Lower lobe of right lung (tissue), 2 donors: ENCODE measurements around the gene LIX1L. TPM values are rescaled to one million over a fixed set of nuclear protein-coding genes. Genes with fewer than 3 reads are reported as not detected.

ENCODE experiments used
- ATAC-seq, 2 donors: fragments of 200-7000 bp; cut with Tn5 transposase; one replicate each; pipeline ENCODE4 v1.9.1; 2020 to 2022; ENCODE audit warnings: mild to moderate bottlenecking in 2 of 2, moderate library complexity in 2 of 2
- DNase-seq: peaks from one replicate; pipeline ENCODE4 v3.0.0-alpha.2; 2020
- H3K27ac ChIP-seq: fragments of 200-600 bp; one replicate; pipeline ENCODE4 v1.8.0; 2022
- H3K27me3 ChIP-seq: fragments of 200-600 bp; one replicate; pipeline ENCODE4 v1.8.0; 2022; ENCODE audit warnings: low read depth
- H3K36me3 ChIP-seq: fragments of 200-600 bp; one replicate; pipeline ENCODE4 v1.8.0; 2022; ENCODE audit warnings: mild to moderate bottlenecking
- H3K4me1 ChIP-seq: fragments of 200-600 bp; one replicate; pipeline ENCODE4 v1.8.0; 2022
- H3K4me3 ChIP-seq: fragments of 200-600 bp; one replicate; pipeline ENCODE4 v1.8.0; 2022; ENCODE audit warnings: mild to moderate bottlenecking
- H3K9me3 ChIP-seq: fragments of 200-600 bp; one replicate; pipeline ENCODE4 v1.8.0; 2022
- intact Hi-C: fragments of 100-400 bp; cut with DNase I; formaldehyde crosslinking; loops from one replicate; pipeline ENCODE4 v1.11.0; 2022
- total RNA-seq: library from RNA; stranded (reverse); fragmentation: NEBNext Ultra II Directional; extraction: Animal tissue kit (Norgen Biotek cat#: 25700); gene quantifications from one replicate; pipeline ENCODE4 v1.2.1, GENCODE V29; 2021
- TF ChIP-seq, protein P1 (sequence below): fragments of 200-600 bp; IDR thresholded peaks from one replicate; pipeline ENCODE4 v1.8.0; 2022; ENCODE audit warnings: antibody characterized with exemption, mild to moderate bottlenecking
- donor health status: DM: no; HTN: yes; CAD: no; lungs with severe emphysema.

LIX1L gene
- total RNA-seq, 1 donor from 2014 or later, result 30.9 TPM

DNA sequence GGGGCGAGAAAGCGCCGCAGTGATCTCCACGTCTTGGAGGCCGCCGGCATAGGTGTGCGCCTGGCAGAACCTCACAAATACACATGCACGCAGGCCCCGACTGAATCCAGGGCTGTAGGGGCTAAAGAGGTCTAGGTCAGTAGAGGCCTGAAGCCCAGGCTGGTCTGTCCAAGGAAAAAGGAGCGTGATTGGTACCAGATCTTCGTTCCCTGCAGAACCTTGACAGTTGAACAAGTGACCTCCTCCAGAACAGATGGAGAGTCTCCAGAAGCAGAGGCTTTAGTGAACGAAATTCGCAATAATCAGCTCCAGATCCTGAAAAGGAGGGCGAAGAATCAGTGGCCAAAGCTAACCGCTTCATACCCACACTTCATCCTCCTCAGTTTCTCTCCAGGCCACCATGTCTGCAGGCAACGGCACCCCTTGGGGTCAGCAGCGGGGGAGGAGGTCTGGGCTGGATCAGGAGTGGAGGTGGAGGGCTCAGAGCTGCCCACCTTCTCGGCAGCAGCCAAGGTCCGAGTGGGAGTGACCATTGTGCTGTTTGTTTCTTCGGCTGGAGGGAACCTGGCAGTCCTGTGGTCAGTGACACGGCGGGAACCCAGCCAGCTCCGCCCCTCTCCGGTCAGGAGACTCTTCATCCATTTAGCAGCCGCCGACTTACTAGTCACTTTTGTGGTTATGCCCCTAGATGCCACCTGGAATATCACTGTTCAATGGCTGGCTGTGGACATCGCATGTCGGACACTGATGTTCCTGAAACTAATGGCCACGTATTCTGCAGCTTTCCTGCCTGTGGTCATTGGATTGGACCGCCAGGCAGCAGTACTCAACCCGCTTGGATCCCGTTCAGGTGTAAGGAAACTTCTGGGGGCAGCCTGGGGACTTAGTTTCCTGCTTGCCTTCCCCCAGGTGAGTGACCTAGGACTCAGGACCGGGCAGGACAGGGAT lies 38.6 kb downstream of the LIX1L start:
- intact Hi-C loops, result no loop called here
- H3K27me3 ChIP-seq, result no peaks in the 10 kb centered on the region
- H3K4me1 ChIP-seq, result peaks cover 26% of the 10 kb centered on the region
- ATAC-seq, result peak; percentile 67 to 71
- no peaks in the 10 kb centered on the region for H3K9me3 ChIP-seq
- TF ChIP-seq, protein P1, sequence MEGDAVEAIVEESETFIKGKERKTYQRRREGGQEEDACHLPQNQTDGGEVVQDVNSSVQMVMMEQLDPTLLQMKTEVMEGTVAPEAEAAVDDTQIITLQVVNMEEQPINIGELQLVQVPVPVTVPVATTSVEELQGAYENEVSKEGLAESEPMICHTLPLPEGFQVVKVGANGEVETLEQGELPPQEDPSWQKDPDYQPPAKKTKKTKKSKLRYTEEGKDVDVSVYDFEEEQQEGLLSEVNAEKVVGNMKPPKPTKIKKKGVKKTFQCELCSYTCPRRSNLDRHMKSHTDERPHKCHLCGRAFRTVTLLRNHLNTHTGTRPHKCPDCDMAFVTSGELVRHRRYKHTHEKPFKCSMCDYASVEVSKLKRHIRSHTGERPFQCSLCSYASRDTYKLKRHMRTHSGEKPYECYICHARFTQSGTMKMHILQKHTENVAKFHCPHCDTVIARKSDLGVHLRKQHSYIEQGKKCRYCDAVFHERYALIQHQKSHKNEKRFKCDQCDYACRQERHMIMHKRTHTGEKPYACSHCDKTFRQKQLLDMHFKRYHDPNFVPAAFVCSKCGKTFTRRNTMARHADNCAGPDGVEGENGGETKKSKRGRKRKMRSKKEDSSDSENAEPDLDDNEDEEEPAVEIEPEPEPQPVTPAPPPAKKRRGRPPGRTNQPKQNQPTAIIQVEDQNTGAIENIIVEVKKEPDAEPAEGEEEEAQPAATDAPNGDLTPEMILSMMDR, result no peak
- H3K36me3 ChIP-seq, result peaks cover 45% of the 10 kb centered on the region
- H3K27ac ChIP-seq, result peak overlapping the region; percentile 79
- peak overlapping the region; percentile 91 for H3K4me3 ChIP-seq
- peak; percentile 83 for DNase-seq

GRCh38 chr1:145918144-145918991 lies 39.4 kb downstream of the LIX1L start, which contains the start of gene PEX11B:
TSS of gene PEX11B (minus strand) at chr1:145918717. CDS start at chr1:145918688, 29 bp downstream.
- ATAC-seq, result peak; percentile 97
- intact Hi-C loops, result no loop called here
- H3K4me1 ChIP-seq, result peaks cover 26% of the 10 kb centered on the region
- peak within 1 kb of the TSS; percentile 91 for H3K4me3 ChIP-seq
- peak within 1 kb of the TSS; percentile 79 for H3K27ac ChIP-seq
- TF ChIP-seq, protein P1, result no peak
- peak; percentile 93 for DNase-seq
- H3K9me3 ChIP-seq, result no peaks in the 10 kb centered on the region
- peaks cover 46% of the 10 kb centered on the region for H3K36me3 ChIP-seq
- no peaks in the 10 kb centered on the region for H3K27me3 ChIP-seq

DNA sequence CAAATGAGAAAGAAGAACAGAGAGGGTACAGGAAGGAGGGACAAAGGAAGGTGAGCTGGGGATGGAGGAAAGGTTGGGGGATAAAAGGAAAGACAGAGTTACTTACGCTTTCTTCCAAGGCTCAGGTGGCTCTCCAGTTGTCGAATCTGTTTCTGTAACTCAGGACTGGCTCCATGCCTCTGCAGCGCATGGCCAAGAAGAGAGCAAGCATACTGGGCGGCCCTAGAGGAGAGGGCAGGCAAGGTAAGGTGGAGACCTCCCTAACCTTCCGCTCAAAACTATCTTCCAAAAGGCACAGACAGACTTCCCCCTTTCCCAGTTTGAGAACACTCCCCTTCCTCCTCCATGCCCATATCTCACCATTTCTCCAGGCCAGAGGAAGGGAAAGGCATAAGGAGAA lies 40.2 kb downstream of the LIX1L start:
- intact Hi-C loops, result no loop called here
- H3K9me3 ChIP-seq, result no peaks in the 10 kb centered on the region
- H3K4me3 ChIP-seq, result peak overlapping the region; percentile 91
- peaks cover 26% of the 10 kb centered on the region for H3K4me1 ChIP-seq
- no peaks in the 10 kb centered on the region for H3K27me3 ChIP-seq
- H3K36me3 ChIP-seq, result peaks cover 45% of the 10 kb centered on the region
- ATAC-seq (no peak), DNase-seq (no peak)
- TF ChIP-seq, protein P1, result no peak
- H3K27ac ChIP-seq, result peak overlapping the region; percentile 79

GRCh38 chr1:145916745-145917144 lies 41.1 kb downstream of the LIX1L start:
- Histone ChIP-seq H3K4me3 (no peak overlapping the region), H3K9me3 (no peaks in the 10 kb centered on the region), H3K27me3 (no peaks in the 10 kb centered on the region), H3K27ac (no peak overlapping the region), H3K36me3 (peaks cover 50% of the 10 kb centered on the region), H3K4me1 (peaks cover 26% of the 10 kb centered on the region)
- TF ChIP-seq, protein P1, result no peak
- intact Hi-C loops, result no loop called here
- ATAC-seq, result no peak
- DNase-seq, result no peak

DNA sequence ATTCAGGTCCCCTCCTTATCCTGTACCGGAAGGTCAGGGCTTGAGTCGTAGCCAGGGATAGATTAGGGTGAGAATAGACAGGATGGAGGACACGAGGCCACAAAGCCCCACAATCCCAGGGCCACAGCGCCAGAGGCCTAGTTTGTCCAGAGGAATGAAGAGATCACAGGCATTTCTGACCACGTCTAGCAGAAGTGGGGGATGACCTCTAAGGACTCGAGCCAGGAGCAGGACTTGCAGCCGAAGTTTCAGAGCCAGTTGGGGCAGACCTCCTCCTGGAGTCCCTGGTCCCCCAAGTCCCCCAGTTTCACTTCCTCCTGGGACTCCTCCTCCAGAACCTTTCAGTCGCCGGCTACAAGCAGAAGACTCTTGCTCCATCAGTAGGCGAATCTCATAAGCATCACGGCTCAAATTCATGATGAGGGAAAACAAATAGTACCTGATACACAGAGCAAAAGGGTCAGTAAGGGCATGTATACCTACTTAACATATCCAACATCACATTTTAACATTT lies 45.6 kb downstream of the LIX1L start:
- DNase-seq (no peak), ATAC-seq (no peak)
- Histone ChIP-seq H3K27ac (no peak overlapping the region), H3K36me3 (peaks cover 64% of the 10 kb centered on the region), H3K4me3 (no peak overlapping the region), H3K9me3 (no peaks in the 10 kb centered on the region), H3K27me3 (no peaks in the 10 kb centered on the region), H3K4me1 (peaks cover 20% of the 10 kb centered on the region)
- TF ChIP-seq, protein P1, result no peak
- intact Hi-C loops, result no loop called here
